Left renal pelvis (tissue), 4 donors: ENCODE data around the gene MAPRE3. TPM values are rescaled to one million over a fixed set of nuclear protein-coding genes. Genes with fewer than 3 reads are reported as not detected.

ENCODE experiments used
- polyA plus RNA-seq, 4 donors: library from polyadenylated mRNA; unstranded; fragments of 120-200 nt; gene quantifications; one replicate each; pipeline ENCODE4 v1.2.1, GENCODE V29; 2013; ENCODE audit not compliant: insufficient read length in 4 of 4

Gene MAPRE3
- polyA plus RNA-seq, 4 donors: 10.2 to 17.8 (median 13.1) TPM

Other genes with a start within 250 kb of the MAPRE3 start
- gene SLC35F6, start 206.4 kb upstream of the MAPRE3 start, polyA plus RNA-seq: 10 to 100 TPM; 13.2 to 19.1 (median 16.2) TPM
- 10 to 100 TPM; 15.8 to 16.9 (median 16.3) TPM for gene CENPA, start 184.6 kb upstream of the MAPRE3 start, polyA plus RNA-seq
- 1 to 10 TPM; 2.3 to 8.5 (median 5.5) TPM for gene DPYSL5, start 122.5 kb upstream of the MAPRE3 start, polyA plus RNA-seq
- 10 to 100 TPM; 56.9 to 90.7 (median 71.4) TPM for gene TMEM214, start 62.3 kb downstream of the MAPRE3 start, polyA plus RNA-seq
- gene AGBL5, start 81.0 kb downstream of the MAPRE3 start, polyA plus RNA-seq: 10 to 100 TPM; 30.8 to 66.8 (median 61.1) TPM
- 100 to 1,000 TPM; 212 to 268 (median 247) TPM for gene OST4, start 101.0 kb downstream of the MAPRE3 start, polyA plus RNA-seq
- 100 to 1,000 TPM in 2 of 4 donors, 10 to 100 TPM in 2; 67.1 to 206 (median 91.1) TPM for gene EMILIN1, start 108.0 kb downstream of the MAPRE3 start, polyA plus RNA-seq
- gene KHK, start 116.1 kb downstream of the MAPRE3 start, polyA plus RNA-seq: 10 to 100 TPM in 3 of 4 donors, 1 to 10 TPM in 1; 6.0 to 52.3 (median 36.3) TPM
- 10 to 100 TPM in 1 of 4 donors, 1 to 10 TPM in 3; 4.4 to 10.5 (median 5.8) TPM for gene CGREF1, start 148.5 kb downstream of the MAPRE3 start, polyA plus RNA-seq
- gene ABHD1, start 153.2 kb downstream of the MAPRE3 start, polyA plus RNA-seq: 1 to 10 TPM in 2 of 4 donors, under 1 TPM in 2; 0.46 to 1.5 (median 0.95) TPM
- gene PREB, start 164.0 kb downstream of the MAPRE3 start, polyA plus RNA-seq: 10 to 100 TPM; 44.2 to 58.7 (median 47.3) TPM
- not detected for gene PRR30, start 168.8 kb downstream of the MAPRE3 start, polyA plus RNA-seq
- gene TCF23, start 178.4 kb downstream of the MAPRE3 start, polyA plus RNA-seq: 1 to 10 TPM in 1 of 4 donors, under 1 TPM in 3; 0.59 to 3.2 (median 0.75) TPM
- gene ATRAID, start 241.4 kb downstream of the MAPRE3 start, polyA plus RNA-seq: 100 to 1,000 TPM; 142 to 162 (median 153) TPM
- 10 to 100 TPM; 19.9 to 48.4 (median 35.2) TPM for gene SLC5A6, start 241.6 kb downstream of the MAPRE3 start, polyA plus RNA-seq
- 10 to 100 TPM; 33.7 to 61.4 (median 43.1) TPM for gene CAD, start 246.7 kb downstream of the MAPRE3 start, polyA plus RNA-seq